HG02973 (cell line): ENCODE measurements around the gene MRPS9.

Source experiments
- ATAC-seq: cut with Tn5 transposase; IDR thresholded peaks from one replicate; pipeline ENCODE4 v1.9.1; 2021; ENCODE audit warnings: moderate library complexity; ENCODE audit not compliant: unreplicated experiment

Gene MRPS9

GRCh38 chr2:105037572-105038382 lies at the start of gene MRPS9:
MRPS9 (plus strand) TSS chr2:105038069; CDS start chr2:105038093, 24 bp downstream.
- peak; percentile 100 for ATAC-seq

- ATAC-seq = no peak
Observed at GRCh38 chr2:105005181-105005951, 32.5 kb upstream of the MRPS9 start.

GRCh38 chr2:105007367-105007766 lies 30.5 kb upstream of the MRPS9 start:
- ATAC-seq = no peak

GRCh38 chr2:105032476-105032875 lies 5.4 kb upstream of the MRPS9 start:
- ATAC-seq = no peak

GRCh38 chr2:105034170-105034569 lies 3.7 kb upstream of the MRPS9 start:
- no peak for ATAC-seq

DNA sequence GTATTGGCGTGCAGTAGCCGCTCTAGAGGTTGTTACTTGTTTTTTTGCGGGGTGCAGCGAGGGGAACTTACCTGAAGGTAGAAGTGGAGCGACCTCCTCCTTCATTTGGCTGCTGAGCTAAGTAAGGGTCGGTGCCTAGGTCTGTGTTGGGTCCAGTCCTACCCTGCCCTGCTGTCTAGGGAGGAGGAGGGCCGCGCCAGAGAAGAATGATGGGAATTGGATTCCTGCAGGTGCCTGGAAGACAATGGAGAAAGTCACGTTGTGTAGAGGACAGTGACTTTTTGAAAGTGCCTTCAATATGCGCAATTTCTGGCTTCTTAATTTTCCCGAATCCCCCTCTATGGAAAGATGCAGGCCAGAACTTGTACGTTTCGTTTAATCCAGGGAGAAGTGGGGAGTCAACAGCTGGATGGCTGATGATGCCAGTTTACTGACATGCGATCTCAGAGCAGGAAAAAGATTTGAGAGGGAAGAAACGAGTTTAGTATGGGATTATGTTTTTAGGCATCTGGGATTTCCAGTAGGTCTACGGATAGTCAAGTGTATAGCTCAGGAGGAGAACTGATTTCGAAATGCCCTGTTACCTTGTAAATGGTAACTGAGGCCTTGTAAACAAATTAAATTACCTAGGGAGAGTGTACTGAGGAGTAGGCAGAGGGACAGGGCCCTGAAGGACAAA lies 653 bp downstream of the MRPS9 start:
- ATAC-seq = no peak

GRCh38 chr2:105039559-105039958 lies 1.7 kb downstream of the MRPS9 start:
- no peak for ATAC-seq

DNA sequence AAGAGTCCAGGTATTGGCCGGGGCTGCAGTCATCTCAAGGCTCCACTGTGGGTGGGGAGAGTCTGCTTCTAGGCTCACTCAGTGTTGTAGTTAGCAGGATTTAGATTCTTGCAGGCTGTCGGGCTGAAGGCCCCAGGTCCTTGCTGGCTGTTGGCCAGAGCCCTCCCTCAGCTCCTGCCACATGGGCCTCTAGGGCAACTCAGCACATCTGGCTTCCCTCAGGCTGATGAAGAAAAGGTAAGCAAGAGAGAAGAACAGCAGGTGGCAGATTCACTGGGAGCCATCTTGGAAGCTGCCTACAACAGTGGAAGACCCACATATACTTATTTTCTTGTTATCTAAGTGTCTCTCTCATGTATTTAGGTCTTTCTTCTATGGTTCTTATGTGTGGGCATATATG lies 4.3 kb downstream of the MRPS9 start:
- ATAC-seq = no peak

GRCh38 chr2:105052773-105053172 lies 14.9 kb downstream of the MRPS9 start:
- no peak for ATAC-seq

DNA sequence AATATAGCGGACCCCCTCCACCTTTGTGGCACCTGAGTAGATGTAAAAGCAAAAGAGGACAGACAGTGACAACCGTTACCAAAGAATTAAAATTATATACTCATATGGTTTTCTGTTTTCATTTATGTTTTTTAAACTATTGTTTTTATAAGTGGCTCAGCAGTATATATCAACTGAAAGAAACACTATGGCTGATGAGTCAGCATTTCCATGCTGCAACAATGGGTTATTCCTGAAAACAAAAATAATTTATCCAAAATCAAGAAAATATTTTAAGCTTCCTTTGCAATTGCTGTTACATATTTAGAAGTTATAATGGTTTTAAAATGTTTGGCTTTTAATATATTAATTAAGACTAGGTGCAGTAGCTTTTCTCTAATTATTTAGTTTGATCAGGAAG lies 17.7 kb downstream of the MRPS9 start:
- ATAC-seq = no peak

DNA sequence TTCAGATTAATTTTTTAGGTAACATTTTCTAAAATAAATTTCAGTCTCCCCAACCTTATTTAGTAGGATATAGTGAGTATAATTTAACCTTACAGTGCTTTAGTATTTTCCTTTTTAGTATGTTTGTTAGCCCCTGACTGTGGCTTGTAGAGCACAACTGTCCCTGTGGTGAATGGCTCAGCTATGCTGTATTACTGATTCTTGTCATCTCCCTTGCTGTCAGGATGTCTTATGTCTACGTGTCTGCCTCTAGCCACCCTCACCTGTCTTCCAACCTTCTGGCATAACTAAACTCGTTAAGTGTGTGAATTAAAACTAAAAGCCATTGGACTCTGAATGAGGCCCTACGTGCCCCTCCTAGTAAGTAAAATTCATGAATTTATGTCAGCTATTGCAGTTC lies 18.4 kb downstream of the MRPS9 start:
- no peak for ATAC-seq

DNA sequence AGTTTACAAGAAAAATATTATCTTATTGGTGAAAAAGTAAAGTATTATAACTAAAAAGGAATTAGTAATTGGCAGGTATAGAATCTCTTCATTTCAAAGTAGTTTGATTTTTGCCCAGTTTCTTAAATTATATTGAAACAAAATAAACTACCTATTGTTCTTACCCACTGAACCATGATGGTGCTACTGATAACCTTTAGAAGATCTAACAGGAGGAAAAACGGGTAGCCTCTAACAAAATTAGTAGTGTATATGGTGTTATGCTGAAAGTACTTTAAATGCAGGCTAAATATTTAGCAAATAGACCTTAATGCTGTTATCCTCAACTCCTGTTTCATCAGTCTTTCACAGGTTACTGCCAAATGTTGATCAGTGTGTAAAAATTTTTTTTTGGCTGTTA lies 19.1 kb downstream of the MRPS9 start:
- ATAC-seq = no peak

DNA sequence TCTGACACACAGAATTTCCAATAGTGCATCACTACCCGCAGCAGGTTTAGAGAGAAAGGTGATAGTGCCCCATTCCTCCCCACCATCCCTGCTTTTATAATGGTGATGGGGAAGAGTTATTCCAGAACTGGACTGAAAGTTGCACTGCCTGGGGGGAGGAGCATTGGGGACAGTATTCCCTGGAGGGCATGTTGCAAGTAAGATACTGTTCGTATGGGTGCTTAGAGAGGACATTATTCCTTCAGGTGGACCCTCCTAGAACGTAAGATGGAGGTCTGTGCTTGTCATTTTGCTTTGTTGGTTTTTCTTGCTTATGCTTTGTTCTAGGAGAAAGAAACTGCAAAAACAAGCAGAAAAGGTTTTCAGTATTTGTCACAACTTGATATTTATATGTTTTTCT lies 23.7 kb downstream of the MRPS9 start:
- no peak for ATAC-seq

DNA sequence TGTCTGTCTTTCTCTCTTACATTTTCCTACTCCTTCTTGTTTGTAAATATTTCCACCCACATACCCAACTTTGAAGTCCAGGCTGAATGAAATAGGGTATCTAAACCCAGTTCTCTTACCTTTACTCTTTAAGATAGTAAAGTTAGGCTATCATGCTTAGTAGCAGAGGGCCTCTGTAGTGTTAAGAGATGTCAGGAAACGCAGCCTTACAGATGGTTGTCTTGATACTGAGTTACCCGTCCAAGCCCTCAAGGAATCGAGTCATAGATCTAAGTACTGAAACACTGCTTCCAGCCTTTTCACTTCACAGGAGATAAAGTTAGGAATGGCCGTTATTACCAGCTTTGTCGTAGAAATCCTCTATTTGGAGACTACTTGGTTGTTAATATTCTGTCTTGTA lies 24.3 kb downstream of the MRPS9 start:
- ATAC-seq = no peak

- ATAC-seq = no peak
Observed at GRCh38 chr2:105068387-105068786, 30.5 kb downstream of the MRPS9 start.

DNA sequence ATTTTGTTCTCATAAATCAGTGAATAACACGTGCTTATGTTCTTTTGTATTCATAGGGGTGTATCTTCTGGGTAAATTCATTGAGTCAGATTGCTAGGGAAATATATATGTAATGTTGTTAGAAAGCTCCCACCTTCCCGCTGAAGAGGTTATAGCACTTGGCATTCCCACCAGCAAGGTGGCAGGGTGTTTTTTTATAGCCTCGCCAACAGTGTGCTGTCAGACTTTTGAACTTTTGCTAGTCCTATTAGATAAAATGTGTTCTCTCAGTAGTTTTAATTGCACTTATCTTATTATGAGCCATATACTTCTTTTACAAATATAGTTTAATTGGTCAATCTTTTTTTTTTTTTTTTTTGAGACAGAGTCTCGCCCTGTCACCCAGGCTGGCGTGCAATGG lies 31.0 kb downstream of the MRPS9 start:
- no peak for ATAC-seq

DNA sequence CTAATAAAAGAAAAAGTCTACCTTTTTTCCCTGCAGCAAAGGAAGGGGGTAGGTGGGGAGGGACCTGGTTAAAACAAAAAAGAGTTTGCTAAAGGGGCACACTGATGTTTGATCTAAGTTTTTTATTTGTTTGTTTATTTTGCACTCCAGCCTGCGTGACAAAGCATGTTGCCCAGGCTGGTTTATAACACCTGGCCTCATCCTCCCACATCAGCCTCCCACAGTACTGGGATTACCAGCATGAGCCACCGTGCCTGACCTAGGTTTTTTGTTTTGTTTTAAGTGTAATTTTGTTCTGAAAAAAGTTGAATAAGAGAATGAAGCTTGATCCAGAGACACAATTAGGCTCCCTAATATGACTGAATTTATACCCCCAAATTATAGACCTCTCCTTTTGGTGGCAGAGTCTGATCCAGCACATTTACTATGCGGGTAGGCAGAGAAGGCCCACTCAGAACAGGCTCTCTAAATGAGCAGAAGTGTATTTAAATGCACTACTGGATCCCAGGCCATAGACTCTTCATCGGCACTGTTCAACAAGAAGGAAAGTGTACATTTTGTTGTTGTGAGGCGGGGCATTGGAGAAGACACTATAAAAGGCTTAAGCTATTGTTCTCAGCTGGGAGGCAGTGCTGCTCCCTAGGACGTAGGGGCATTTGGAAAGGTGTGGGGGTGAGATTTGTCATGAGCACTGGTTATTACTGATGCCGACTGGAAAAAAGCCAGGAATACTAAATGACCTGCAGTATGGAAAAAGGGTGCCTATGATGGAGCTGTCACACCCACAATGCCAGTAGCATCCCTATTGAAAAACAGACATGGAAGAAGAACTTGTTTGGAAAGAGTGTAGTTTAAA lies 32.4 kb downstream of the MRPS9 start:
- ATAC-seq = no peak

- no peak for ATAC-seq
Observed at GRCh38 chr2:105071379-105071778, 33.5 kb downstream of the MRPS9 start.

DNA sequence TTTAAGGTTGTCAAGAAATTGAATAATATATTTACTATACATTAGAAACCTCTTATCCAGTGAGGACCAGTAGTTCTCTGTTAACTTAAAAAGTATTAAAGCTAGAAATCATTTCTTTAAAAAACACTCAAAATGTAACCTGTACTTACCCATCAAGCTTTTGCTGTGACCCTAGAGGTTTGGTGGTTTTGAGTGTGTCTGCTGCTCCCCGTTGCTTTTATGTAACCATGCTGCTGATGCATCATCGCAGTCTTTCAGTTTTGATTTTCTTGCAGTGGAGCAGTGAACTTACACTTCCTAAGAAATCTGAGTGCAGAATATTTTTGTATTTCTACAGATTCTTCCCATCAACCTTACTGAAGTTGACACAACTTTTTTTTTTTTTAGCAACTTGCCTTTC lies 34.2 kb downstream of the MRPS9 start:
- ATAC-seq = peak; percentile 67

DNA sequence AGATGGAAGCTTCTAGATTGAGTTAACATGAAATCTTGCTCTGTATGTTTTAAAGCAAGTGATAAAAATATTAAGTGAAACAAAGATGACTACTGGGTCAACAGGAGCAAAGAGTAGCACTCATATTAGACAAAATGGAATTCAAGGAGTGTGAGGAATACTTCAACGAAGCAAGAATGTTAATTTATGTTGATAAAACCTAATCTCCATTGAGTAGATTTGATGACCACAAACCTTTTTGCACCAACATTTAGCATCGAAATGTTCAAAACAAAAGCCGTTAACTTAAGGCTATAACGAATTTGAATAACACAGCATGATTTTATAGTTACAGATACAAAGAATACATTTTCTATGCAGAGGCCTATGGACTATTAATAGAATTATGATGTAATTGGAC lies 35.7 kb downstream of the MRPS9 start:
- no peak for ATAC-seq

- ATAC-seq = no peak
Observed at GRCh38 chr2:105076121-105076520, 38.3 kb downstream of the MRPS9 start.
